ENCODE measurements around the gene TDRD7. TPM values are rescaled to one million over a fixed set of nuclear protein-coding genes. Genes with fewer than 3 reads are reported as not detected.
"Not testable (repeated sequence)": the region's sequence is repeated elsewhere in the genome, so short reads cannot be mapped to it uniquely, and the experiment has no call there.

TDRD7 gene
- total RNA-seq, 1 donor from 2014 or later: 20.4 TPM

DNA sequence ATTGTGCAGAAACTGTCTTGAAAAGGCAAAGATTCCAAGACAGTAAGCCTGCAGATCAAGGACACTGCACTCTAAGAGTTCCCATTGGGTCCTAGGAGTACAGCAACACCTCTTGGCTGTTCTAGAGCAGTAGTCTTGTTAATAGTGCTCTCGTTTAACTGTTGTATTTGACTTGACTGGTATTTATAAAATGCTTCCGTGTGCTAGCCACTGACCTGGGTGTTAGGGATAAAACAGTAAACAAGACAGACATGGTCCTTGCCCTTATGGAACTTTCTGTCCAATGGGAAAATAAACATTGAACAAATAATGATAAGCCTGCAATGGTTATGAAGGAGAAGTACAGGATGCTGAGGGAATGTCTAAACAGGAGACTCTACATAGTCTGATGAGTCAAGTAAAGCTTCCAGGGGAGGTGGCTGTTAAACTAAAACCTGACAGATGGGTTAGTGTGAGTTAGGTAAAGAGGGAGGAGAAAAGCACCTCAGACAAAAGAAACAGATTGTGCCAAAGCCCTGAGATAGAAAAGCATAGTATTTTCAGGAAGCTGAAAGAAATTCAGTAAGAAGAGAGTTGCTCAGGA lies 33.3 kb downstream of the TDRD7 start:
- DNase-seq (ENCODE audit: low read depth): no peak
- Histone ChIP-seq H4K20me1 (ENCODE audit: insufficient read depth, low read length) (no peaks in the 10 kb centered on the region), H3K4me3 (ENCODE audit: insufficient read depth, low read depth, low read length) (no peak overlapping the region), H3K4me1 (ENCODE audit: insufficient read depth, low read length) (no peaks in the 10 kb centered on the region), H3K27ac (ENCODE audit: low read depth, low read length) (no peak overlapping the region), H2AFZ (ENCODE audit: low read depth, low read length) (no peak overlapping the region), H3K9me3 (ENCODE audit: insufficient read depth, low read depth, low read length) (no peaks in the 10 kb centered on the region), H3K79me2 (ENCODE audit: insufficient read depth, low read length) (no peaks in the 10 kb centered on the region), H3K36me3 (ENCODE audit: insufficient read depth, low read length) (no peaks in the 10 kb centered on the region), H3K9ac (ENCODE audit: low read length) (no peak overlapping the region), H3K4me2 (ENCODE audit: low read length) (no peak overlapping the region), H3K27me3 (ENCODE audit: insufficient read depth, low read length) (no peaks in the 10 kb centered on the region)
- Mint-ChIP-seq H3K36me3 (ENCODE audit: low read depth, unreplicated experiment) (peaks cover 30% of the 10 kb centered on the region), H3K4me1 (ENCODE audit: low read depth, unreplicated experiment) (peaks cover 3% of the 10 kb centered on the region), H3K27me3 (ENCODE audit: low read depth, unreplicated experiment) (no peaks in the 10 kb centered on the region), H3K9me3 (ENCODE audit: unreplicated experiment) (no peaks in the 10 kb centered on the region), H3K4me3 (ENCODE audit: unreplicated experiment) (no peak overlapping the region), H3K27ac (ENCODE audit: unreplicated experiment) (no peak overlapping the region)
- TF ChIP-seq EZH2 (IDR thresholded peaks at IDR 0.05; ENCODE audit: insufficient read depth, low read length): no peak
- TF ChIP-seq, protein P1, sequence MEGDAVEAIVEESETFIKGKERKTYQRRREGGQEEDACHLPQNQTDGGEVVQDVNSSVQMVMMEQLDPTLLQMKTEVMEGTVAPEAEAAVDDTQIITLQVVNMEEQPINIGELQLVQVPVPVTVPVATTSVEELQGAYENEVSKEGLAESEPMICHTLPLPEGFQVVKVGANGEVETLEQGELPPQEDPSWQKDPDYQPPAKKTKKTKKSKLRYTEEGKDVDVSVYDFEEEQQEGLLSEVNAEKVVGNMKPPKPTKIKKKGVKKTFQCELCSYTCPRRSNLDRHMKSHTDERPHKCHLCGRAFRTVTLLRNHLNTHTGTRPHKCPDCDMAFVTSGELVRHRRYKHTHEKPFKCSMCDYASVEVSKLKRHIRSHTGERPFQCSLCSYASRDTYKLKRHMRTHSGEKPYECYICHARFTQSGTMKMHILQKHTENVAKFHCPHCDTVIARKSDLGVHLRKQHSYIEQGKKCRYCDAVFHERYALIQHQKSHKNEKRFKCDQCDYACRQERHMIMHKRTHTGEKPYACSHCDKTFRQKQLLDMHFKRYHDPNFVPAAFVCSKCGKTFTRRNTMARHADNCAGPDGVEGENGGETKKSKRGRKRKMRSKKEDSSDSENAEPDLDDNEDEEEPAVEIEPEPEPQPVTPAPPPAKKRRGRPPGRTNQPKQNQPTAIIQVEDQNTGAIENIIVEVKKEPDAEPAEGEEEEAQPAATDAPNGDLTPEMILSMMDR (IDR thresholded peaks at IDR 0.05; ENCODE audit: insufficient read depth, low read depth, low read length): no peak
- no peak for FAIRE-seq

- Histone ChIP-seq H3K4me2 (ENCODE audit: low read length) (no peak overlapping the region), H3K27ac (ENCODE audit: low read depth, low read length) (no peak overlapping the region), H3K79me2 (ENCODE audit: insufficient read depth, low read length) (no peaks in the 10 kb centered on the region), H3K27me3 (ENCODE audit: insufficient read depth, low read length) (no peaks in the 10 kb centered on the region), H3K36me3 (ENCODE audit: insufficient read depth, low read length) (no peaks in the 10 kb centered on the region), H3K4me1 (ENCODE audit: insufficient read depth, low read length) (no peaks in the 10 kb centered on the region), H2AFZ (ENCODE audit: low read depth, low read length) (no peak overlapping the region), H3K4me3 (ENCODE audit: insufficient read depth, low read depth, low read length) (no peak overlapping the region), H3K9me3 (ENCODE audit: insufficient read depth, low read depth, low read length) (no peaks in the 10 kb centered on the region), H4K20me1 (ENCODE audit: insufficient read depth, low read length) (no peaks in the 10 kb centered on the region), H3K9ac (ENCODE audit: low read length) (no peak overlapping the region)
- FAIRE-seq (no peak), DNase-seq (ENCODE audit: low read depth) (no peak)
- no peak overlapping the region for H3K27ac Mint-ChIP-seq (ENCODE audit: unreplicated experiment)
- no peaks in the 10 kb centered on the region for H3K4me1 Mint-ChIP-seq (ENCODE audit: low read depth, unreplicated experiment)
- H3K4me3 Mint-ChIP-seq (ENCODE audit: unreplicated experiment): no peak overlapping the region
- TF ChIP-seq, protein P1 (IDR thresholded peaks at IDR 0.05; ENCODE audit: insufficient read depth, low read depth, low read length): no peak
- no peak for TF ChIP-seq EZH2 (IDR thresholded peaks at IDR 0.05; ENCODE audit: insufficient read depth, low read length)
- no peaks in the 10 kb centered on the region for H3K27me3 Mint-ChIP-seq (ENCODE audit: low read depth, unreplicated experiment)
- H3K36me3 Mint-ChIP-seq (ENCODE audit: low read depth, unreplicated experiment): peaks cover 33% of the 10 kb centered on the region
- no peaks in the 10 kb centered on the region for H3K9me3 Mint-ChIP-seq (ENCODE audit: unreplicated experiment)
Measured at GRCh38 chr9:97447001-97447400, 35.1 kb downstream of the TDRD7 start.

- not testable (repeated sequence) for H3K27ac ChIP-seq (ENCODE audit: low read depth, low read length); H3K9ac ChIP-seq (ENCODE audit: low read length); H2AFZ ChIP-seq (ENCODE audit: low read depth, low read length); H3K9me3 ChIP-seq (ENCODE audit: insufficient read depth, low read depth, low read length); H4K20me1 ChIP-seq (ENCODE audit: insufficient read depth, low read length); H3K36me3 ChIP-seq (ENCODE audit: insufficient read depth, low read length); H3K4me1 ChIP-seq (ENCODE audit: insufficient read depth, low read length); H3K27me3 ChIP-seq (ENCODE audit: insufficient read depth, low read length); FAIRE-seq; H3K27ac Mint-ChIP-seq (ENCODE audit: unreplicated experiment); DNase-seq (ENCODE audit: low read depth); H3K4me1 Mint-ChIP-seq (ENCODE audit: low read depth, unreplicated experiment); H3K4me3 Mint-ChIP-seq (ENCODE audit: unreplicated experiment); H3K27me3 Mint-ChIP-seq (ENCODE audit: low read depth, unreplicated experiment); H3K4me2 ChIP-seq (ENCODE audit: low read length); H3K9me3 Mint-ChIP-seq (ENCODE audit: unreplicated experiment); H3K4me3 ChIP-seq (ENCODE audit: insufficient read depth, low read depth, low read length); H3K79me2 ChIP-seq (ENCODE audit: insufficient read depth, low read length)
- H3K36me3 Mint-ChIP-seq (ENCODE audit: low read depth, unreplicated experiment): peaks cover 43% of the 10 kb centered on the region
Measured at GRCh38 chr9:97453573-97453972, 41.7 kb downstream of the TDRD7 start.

- not testable (repeated sequence) for H3K4me1 ChIP-seq (ENCODE audit: insufficient read depth, low read length); H3K9ac ChIP-seq (ENCODE audit: low read length); FAIRE-seq; H3K4me3 ChIP-seq (ENCODE audit: insufficient read depth, low read depth, low read length); H3K79me2 ChIP-seq (ENCODE audit: insufficient read depth, low read length); H4K20me1 ChIP-seq (ENCODE audit: insufficient read depth, low read length); H3K4me2 ChIP-seq (ENCODE audit: low read length); H3K9me3 ChIP-seq (ENCODE audit: insufficient read depth, low read depth, low read length); H3K4me1 Mint-ChIP-seq (ENCODE audit: low read depth, unreplicated experiment); H3K27ac Mint-ChIP-seq (ENCODE audit: unreplicated experiment); DNase-seq (ENCODE audit: low read depth); H3K36me3 ChIP-seq (ENCODE audit: insufficient read depth, low read length); H3K27me3 Mint-ChIP-seq (ENCODE audit: low read depth, unreplicated experiment); H3K9me3 Mint-ChIP-seq (ENCODE audit: unreplicated experiment); H2AFZ ChIP-seq (ENCODE audit: low read depth, low read length); H3K27me3 ChIP-seq (ENCODE audit: insufficient read depth, low read length); H3K27ac ChIP-seq (ENCODE audit: low read depth, low read length); H3K4me3 Mint-ChIP-seq (ENCODE audit: unreplicated experiment)
- H3K36me3 Mint-ChIP-seq (ENCODE audit: low read depth, unreplicated experiment): peaks cover 28% of the 10 kb centered on the region
Measured at GRCh38 chr9:97456841-97457240, 44.9 kb downstream of the TDRD7 start.
